Activated naive CD4-positive, alpha-beta T cell treated with anti-CD3 and anti-CD28 coated beads, Interleukin-2, amount 50 U/mL, for 16 hours (primary cell): Measurements from ENCODE around the gene MYO5A.

Experiments
- DNase-seq: peaks from one replicate; pipeline ENCODE4 v3.0.0-alpha.2; 2020

MYO5A gene

GRCh38 chr15:52415628-52416027 lies 113.1 kb downstream of the MYO5A start:
- DNase-seq = no peak

GRCh38 chr15:52414936-52415335 lies 113.7 kb downstream of the MYO5A start:
- no peak for DNase-seq

- DNase-seq = no peak
Measured at GRCh38 chr15:52408823-52409222, 119.9 kb downstream of the MYO5A start.

- no peak for DNase-seq
Measured at GRCh38 chr15:52407374-52407773, 121.3 kb downstream of the MYO5A start.

GRCh38 chr15:52406601-52407000 lies 122.1 kb downstream of the MYO5A start:
- no peak for DNase-seq

GRCh38 chr15:52405856-52406255 lies 122.8 kb downstream of the MYO5A start:
- no peak for DNase-seq

GRCh38 chr15:52397118-52397517 lies 131.6 kb downstream of the MYO5A start:
- DNase-seq = no peak

GRCh38 chr15:52394118-52394517 lies 134.6 kb downstream of the MYO5A start:
- no peak for DNase-seq

- DNase-seq = no peak
Measured at GRCh38 chr15:52392008-52392687, 136.5 kb downstream of the MYO5A start.

GRCh38 chr15:52391069-52391468 lies 137.6 kb downstream of the MYO5A start:
- no peak for DNase-seq

- DNase-seq = no peak
Measured at GRCh38 chr15:52385670-52386069, 143.0 kb downstream of the MYO5A start.

- DNase-seq = no peak
Measured at GRCh38 chr15:52383100-52383588, 145.5 kb downstream of the MYO5A start.

GRCh38 chr15:52382647-52383046 lies 146.0 kb downstream of the MYO5A start:
- DNase-seq = no peak

GRCh38 chr15:52379395-52380106 lies 149.1 kb downstream of the MYO5A start:
- DNase-seq = no peak

GRCh38 chr15:52378746-52379394 lies 149.8 kb downstream of the MYO5A start:
- no peak for DNase-seq

- DNase-seq = no peak
Measured at GRCh38 chr15:52370010-52370409, 158.7 kb downstream of the MYO5A start.

GRCh38 chr15:52369455-52369854 lies 159.2 kb downstream of the MYO5A start:
- no peak for DNase-seq

- DNase-seq = no peak
Measured at GRCh38 chr15:52369030-52369429, 159.7 kb downstream of the MYO5A start.

- no peak for DNase-seq
Measured at GRCh38 chr15:52368402-52368801, 160.3 kb downstream of the MYO5A start.

- no peak for DNase-seq
Measured at GRCh38 chr15:52362497-52362896, 166.2 kb downstream of the MYO5A start.

- no peak for DNase-seq
Measured at GRCh38 chr15:52361975-52362494, 166.6 kb downstream of the MYO5A start.

GRCh38 chr15:52361494-52361893 lies 167.2 kb downstream of the MYO5A start:
- no peak for DNase-seq
